Astrocyte (in vitro differentiated cells and primary cell): Measurements from ENCODE around the gene PATJ. TPM values are rescaled to one million over a fixed set of nuclear protein-coding genes. Genes with fewer than 3 reads are reported as not detected.

Source experiments
- DNase-seq: peaks from one replicate; pipeline ENCODE4 v3.0.0-alpha.2; 2010; ENCODE audit warnings: low read depth
- FAIRE-seq: peaks from 2 replicates; lab custom pipeline; 2011; peaks lifted over from hg19 to GRCh38; lab: Jason Lieb, UNC
- H2AFZ ChIP-seq: 2 replicates; pipeline ENCODE4 v1.6.0; 2012; ENCODE audit warnings: low read depth, low read length, inconsistent platforms
- H3K27ac ChIP-seq: 2 replicates; pipeline ENCODE4 v1.5.1; 2011; ENCODE audit warnings: low read depth, low read length, inconsistent platforms
- H3K27me3 ChIP-seq: 2 replicates; pipeline ENCODE4 v1.6.0; 2011; ENCODE audit warnings: low read length, inconsistent platforms; ENCODE audit not compliant: insufficient read depth
- H3K36me3 ChIP-seq: 2 replicates; pipeline ENCODE4 v1.5.1; 2011; ENCODE audit warnings: low read length, inconsistent platforms; ENCODE audit not compliant: insufficient read depth
- H3K4me1 ChIP-seq: 2 replicates; pipeline ENCODE4 v1.5.1; 2011; ENCODE audit warnings: low read length, inconsistent platforms; ENCODE audit not compliant: insufficient read depth
- H3K4me2 ChIP-seq: 2 replicates; pipeline ENCODE4 v1.6.0; 2012; ENCODE audit warnings: low read length, inconsistent platforms
- H3K4me3 ChIP-seq: 2 replicates; pipeline ENCODE4 v1.5.1; 2011; ENCODE audit warnings: low read depth, mild to moderate bottlenecking, low read length, inconsistent platforms; ENCODE audit not compliant: insufficient read depth
- H3K79me2 ChIP-seq: 2 replicates; pipeline ENCODE4 v1.6.0; 2012; ENCODE audit warnings: mild to moderate bottlenecking, low read length, inconsistent platforms; ENCODE audit not compliant: insufficient read depth
- H3K9ac ChIP-seq: 2 replicates; pipeline ENCODE4 v1.6.0; 2012; ENCODE audit warnings: mild to moderate bottlenecking, low read length, inconsistent platforms
- H3K9me3 ChIP-seq: 2 replicates; pipeline ENCODE4 v1.5.1; 2012; ENCODE audit warnings: low read depth, mild to moderate bottlenecking, low read length, inconsistent platforms; ENCODE audit not compliant: insufficient read depth
- H4K20me1 ChIP-seq: 2 replicates; pipeline ENCODE4 v1.6.0; 2012; ENCODE audit warnings: low read length, inconsistent platforms; ENCODE audit not compliant: insufficient read depth
- H3K27ac Mint-ChIP-seq: one replicate; pipeline ENCODE4 v1.8.0; 2021; ENCODE audit warnings: mild to moderate bottlenecking, mixed read lengths; ENCODE audit not compliant: unreplicated experiment
- H3K27me3 Mint-ChIP-seq: one replicate; pipeline ENCODE4 v1.8.0; 2021; ENCODE audit warnings: low read depth, mixed read lengths; ENCODE audit not compliant: unreplicated experiment
- H3K36me3 Mint-ChIP-seq: one replicate; pipeline ENCODE4 v1.8.0; 2021; ENCODE audit warnings: low read depth, mixed read lengths; ENCODE audit not compliant: unreplicated experiment
- H3K4me1 Mint-ChIP-seq: one replicate; pipeline ENCODE4 v1.8.0; 2021; ENCODE audit warnings: low read depth, mixed read lengths; ENCODE audit not compliant: unreplicated experiment
- H3K4me3 Mint-ChIP-seq: one replicate; pipeline ENCODE4 v1.8.0; 2021; ENCODE audit warnings: mild to moderate bottlenecking, moderate library complexity, mixed read lengths; ENCODE audit not compliant: unreplicated experiment
- H3K9me3 Mint-ChIP-seq: one replicate; pipeline ENCODE4 v1.8.0; 2021; ENCODE audit warnings: mild to moderate bottlenecking, mixed read lengths; ENCODE audit not compliant: unreplicated experiment
- EZH2 ChIP-seq: IDR thresholded peaks from 2 replicates; pipeline ENCODE4 v1.6.1; 2012; ENCODE audit warnings: mild to moderate bottlenecking, low read length, inconsistent platforms; ENCODE audit not compliant: insufficient read depth
- total RNA-seq: library from RNA; stranded (reverse); gene quantifications from 2 replicates; pipeline ENCODE4 v1.2.1, GENCODE V29; 2021
- TF ChIP-seq, protein P1 (sequence below): IDR thresholded peaks from 2 replicates; pipeline ENCODE4 v1.5.1; 2011; ENCODE audit warnings: low read depth, mild to moderate bottlenecking, inconsistent platforms, low read length, moderate library complexity; ENCODE audit not compliant: insufficient read depth

PATJ gene
- total RNA-seq, 1 donor from 2014 or later = 11.0 TPM

DNA sequence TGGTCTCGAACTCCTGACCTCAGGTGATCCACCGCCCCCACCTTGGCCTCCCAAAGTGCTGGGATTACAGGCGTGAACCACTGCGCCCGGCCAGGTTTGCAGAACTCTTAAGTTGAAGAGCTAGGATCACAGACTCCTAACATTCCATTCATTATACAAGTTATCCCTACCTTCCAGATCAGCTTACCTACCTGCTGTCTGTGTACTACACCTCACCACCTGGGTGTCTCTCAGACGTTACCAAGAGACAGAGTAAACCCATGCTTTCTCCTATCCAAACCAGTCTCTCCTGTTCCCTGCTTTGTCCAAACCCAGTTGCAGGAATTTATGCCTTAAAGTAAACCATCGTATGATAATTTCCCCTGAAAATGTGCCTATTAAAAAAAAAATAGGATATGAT is 329.4 kb downstream of the PATJ start:
- H3K9me3 Mint-ChIP-seq = peaks cover 3% of the 10 kb centered on the region
- H4K20me1 ChIP-seq = no peaks in the 10 kb centered on the region
- DNase-seq (no peak), FAIRE-seq (no peak)
- no peak overlapping the region for H3K4me3 Mint-ChIP-seq
- no peak overlapping the region for H3K27ac ChIP-seq
- H3K9ac ChIP-seq = no peak overlapping the region
- peaks cover under 1% of the 10 kb centered on the region for H3K36me3 Mint-ChIP-seq
- H3K79me2 ChIP-seq = no peaks in the 10 kb centered on the region
- no peak overlapping the region for H3K4me3 ChIP-seq
- H3K27me3 ChIP-seq = no peaks in the 10 kb centered on the region
- TF ChIP-seq EZH2 = no peak
- TF ChIP-seq, protein P1, sequence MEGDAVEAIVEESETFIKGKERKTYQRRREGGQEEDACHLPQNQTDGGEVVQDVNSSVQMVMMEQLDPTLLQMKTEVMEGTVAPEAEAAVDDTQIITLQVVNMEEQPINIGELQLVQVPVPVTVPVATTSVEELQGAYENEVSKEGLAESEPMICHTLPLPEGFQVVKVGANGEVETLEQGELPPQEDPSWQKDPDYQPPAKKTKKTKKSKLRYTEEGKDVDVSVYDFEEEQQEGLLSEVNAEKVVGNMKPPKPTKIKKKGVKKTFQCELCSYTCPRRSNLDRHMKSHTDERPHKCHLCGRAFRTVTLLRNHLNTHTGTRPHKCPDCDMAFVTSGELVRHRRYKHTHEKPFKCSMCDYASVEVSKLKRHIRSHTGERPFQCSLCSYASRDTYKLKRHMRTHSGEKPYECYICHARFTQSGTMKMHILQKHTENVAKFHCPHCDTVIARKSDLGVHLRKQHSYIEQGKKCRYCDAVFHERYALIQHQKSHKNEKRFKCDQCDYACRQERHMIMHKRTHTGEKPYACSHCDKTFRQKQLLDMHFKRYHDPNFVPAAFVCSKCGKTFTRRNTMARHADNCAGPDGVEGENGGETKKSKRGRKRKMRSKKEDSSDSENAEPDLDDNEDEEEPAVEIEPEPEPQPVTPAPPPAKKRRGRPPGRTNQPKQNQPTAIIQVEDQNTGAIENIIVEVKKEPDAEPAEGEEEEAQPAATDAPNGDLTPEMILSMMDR = no peak
- no peak overlapping the region for H3K27ac Mint-ChIP-seq
- no peak overlapping the region for H2AFZ ChIP-seq
- no peaks in the 10 kb centered on the region for H3K36me3 ChIP-seq
- H3K4me1 Mint-ChIP-seq = peaks cover 5% of the 10 kb centered on the region
- no peaks in the 10 kb centered on the region for H3K9me3 ChIP-seq
- no peak overlapping the region for H3K4me2 ChIP-seq
- H3K4me1 ChIP-seq = no peaks in the 10 kb centered on the region
- no peaks in the 10 kb centered on the region for H3K27me3 Mint-ChIP-seq

DNA sequence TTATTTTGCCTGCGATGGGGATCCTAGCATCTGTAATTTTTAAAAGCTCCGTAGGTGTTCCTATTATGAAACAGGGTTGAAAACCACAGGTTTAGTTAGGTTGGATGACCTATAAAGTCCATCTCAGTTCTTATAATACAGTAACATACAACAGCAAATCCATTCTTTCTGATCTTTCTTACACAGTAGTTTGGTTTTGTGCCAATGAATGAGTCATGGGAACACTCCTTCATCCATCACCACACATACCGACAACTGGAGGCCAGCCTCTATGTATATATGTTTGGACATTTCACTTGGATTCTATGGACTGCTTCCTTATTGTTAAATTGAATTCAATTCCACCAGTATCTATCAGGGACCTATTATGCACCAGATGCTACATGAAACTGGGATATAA is 334.0 kb downstream of the PATJ start:
- DNase-seq = peak; percentile 80
- no peaks in the 10 kb centered on the region for H3K9me3 Mint-ChIP-seq
- H2AFZ ChIP-seq = no peak overlapping the region
- H3K4me1 ChIP-seq = no peaks in the 10 kb centered on the region
- no peaks in the 10 kb centered on the region for H4K20me1 ChIP-seq
- no peak overlapping the region for H3K4me2 ChIP-seq
- H3K9ac ChIP-seq = no peak overlapping the region
- H3K27me3 ChIP-seq = no peaks in the 10 kb centered on the region
- FAIRE-seq = no peak
- H3K36me3 Mint-ChIP-seq = no peaks in the 10 kb centered on the region
- H3K27ac Mint-ChIP-seq = no peak overlapping the region
- no peaks in the 10 kb centered on the region for H3K79me2 ChIP-seq
- no peak for TF ChIP-seq EZH2
- TF ChIP-seq, protein P1 = no peak
- no peak overlapping the region for H3K27ac ChIP-seq
- no peaks in the 10 kb centered on the region for H3K36me3 ChIP-seq
- H3K27me3 Mint-ChIP-seq = no peaks in the 10 kb centered on the region
- H3K4me3 Mint-ChIP-seq = no peak overlapping the region
- no peaks in the 10 kb centered on the region for H3K9me3 ChIP-seq
- no peak overlapping the region for H3K4me3 ChIP-seq
- H3K4me1 Mint-ChIP-seq = peaks cover 7% of the 10 kb centered on the region

DNA sequence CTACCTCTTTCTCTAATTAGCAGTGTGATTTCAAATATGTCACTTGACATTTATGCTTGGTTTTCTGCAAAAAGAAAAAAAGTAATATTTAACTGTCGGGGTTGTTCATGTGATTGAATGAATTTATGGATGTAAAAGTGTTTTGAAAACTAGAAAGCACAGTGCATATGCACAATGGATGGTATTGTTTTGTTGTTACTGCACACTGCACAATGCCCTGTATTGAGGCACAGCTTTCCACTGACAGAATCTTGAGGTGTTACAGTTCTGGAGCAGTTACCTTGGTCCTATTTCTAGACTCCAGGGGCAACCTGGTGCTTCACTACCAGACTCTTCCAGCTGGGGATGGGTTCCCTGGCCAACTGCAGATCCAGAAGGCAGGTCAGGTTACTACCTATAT is 335.5 kb downstream of the PATJ start:
- no peak overlapping the region for H3K4me2 ChIP-seq
- no peaks in the 10 kb centered on the region for H3K27me3 ChIP-seq
- H3K27ac ChIP-seq = no peak overlapping the region
- no peak overlapping the region for H3K27ac Mint-ChIP-seq
- H3K9me3 ChIP-seq = no peaks in the 10 kb centered on the region
- no peak overlapping the region for H3K9ac ChIP-seq
- H3K36me3 ChIP-seq = no peaks in the 10 kb centered on the region
- H3K27me3 Mint-ChIP-seq = no peaks in the 10 kb centered on the region
- H4K20me1 ChIP-seq = no peaks in the 10 kb centered on the region
- H3K36me3 Mint-ChIP-seq = no peaks in the 10 kb centered on the region
- H3K4me1 Mint-ChIP-seq = peaks cover 7% of the 10 kb centered on the region
- no peaks in the 10 kb centered on the region for H3K4me1 ChIP-seq
- TF ChIP-seq, protein P1 = no peak
- no peak for TF ChIP-seq EZH2
- H3K79me2 ChIP-seq = no peaks in the 10 kb centered on the region
- FAIRE-seq (no peak), DNase-seq (no peak)
- no peak overlapping the region for H3K4me3 ChIP-seq
- no peaks in the 10 kb centered on the region for H3K9me3 Mint-ChIP-seq
- no peak overlapping the region for H3K4me3 Mint-ChIP-seq
- H2AFZ ChIP-seq = no peak overlapping the region
